NCI-H1694 treated with DMSO at 0.1 percent for 48 hours (cell line): Measurements from ENCODE around the gene CYLC2.

Experiments
- DNase-seq: peaks from one replicate; lab custom pipeline; 2025; lab: John Stamatoyannopoulos, UW

The CYLC2 gene

GRCh38 chr9:102995033-102995432, at the start of gene CYLC2:
TSS of gene CYLC2 (plus strand) at chr9:102995333. CDS start at chr9:102995381, 48 bp downstream.
- DNase-seq = no peak

GRCh38 chr9:102950346-102950745, 44.8 kb upstream of the CYLC2 start:
- no peak for DNase-seq

GRCh38 chr9:102966999-102967398, 28.1 kb upstream of the CYLC2 start:
- no peak for DNase-seq

GRCh38 chr9:102967979-102968378, 27.2 kb upstream of the CYLC2 start:
- no peak for DNase-seq

GRCh38 chr9:102972780-102973179, 22.4 kb upstream of the CYLC2 start:
- no peak for DNase-seq

GRCh38 chr9:102974530-102974929, 20.6 kb upstream of the CYLC2 start:
- no peak for DNase-seq

GRCh38 chr9:102975251-102975650, 19.9 kb upstream of the CYLC2 start:
- DNase-seq = no peak

- DNase-seq = no peak
These were observed 9.8 kb upstream of the CYLC2 start for GRCh38 chr9:102985162-102985895.

GRCh38 chr9:102986425-102986824, 8.7 kb upstream of the CYLC2 start:
- no peak for DNase-seq

GRCh38 chr9:103003689-103004088, 8.6 kb downstream of the CYLC2 start:
- no peak for DNase-seq

- no peak for DNase-seq
These were observed 19.1 kb downstream of the CYLC2 start for GRCh38 chr9:103014242-103014641.

GRCh38 chr9:103025796-103026195, 30.7 kb downstream of the CYLC2 start:
- no peak for DNase-seq

- no peak for DNase-seq
These were observed 42.7 kb downstream of the CYLC2 start for GRCh38 chr9:103037508-103038477.

- DNase-seq = no peak
These were observed 46.8 kb downstream of the CYLC2 start for GRCh38 chr9:103041961-103042360.
